Cerebellar nuclear complex (tissue), 1 donor: ENCODE results near the gene SEMA4D.
A peak's percentile ranks its signal among the peaks of the same experiment; 100 is the strongest.
"Not testable (repeated sequence)": the region's sequence is repeated elsewhere in the genome, so short reads cannot be mapped to it uniquely, and the experiment has no call there.

Experiments used
- DNase-seq, 2 experiments: peaks; one replicate each; lab custom pipeline; 2025; lab: John Stamatoyannopoulos, UW

SEMA4D gene

GRCh38 chr9:89352451-89352850 lies 145.5 kb downstream of the SEMA4D start:
- DNase-seq: no peak

- DNase-seq: no peak
Measured at GRCh38 chr9:89351584-89352300, 146.2 kb downstream of the SEMA4D start.

DNA sequence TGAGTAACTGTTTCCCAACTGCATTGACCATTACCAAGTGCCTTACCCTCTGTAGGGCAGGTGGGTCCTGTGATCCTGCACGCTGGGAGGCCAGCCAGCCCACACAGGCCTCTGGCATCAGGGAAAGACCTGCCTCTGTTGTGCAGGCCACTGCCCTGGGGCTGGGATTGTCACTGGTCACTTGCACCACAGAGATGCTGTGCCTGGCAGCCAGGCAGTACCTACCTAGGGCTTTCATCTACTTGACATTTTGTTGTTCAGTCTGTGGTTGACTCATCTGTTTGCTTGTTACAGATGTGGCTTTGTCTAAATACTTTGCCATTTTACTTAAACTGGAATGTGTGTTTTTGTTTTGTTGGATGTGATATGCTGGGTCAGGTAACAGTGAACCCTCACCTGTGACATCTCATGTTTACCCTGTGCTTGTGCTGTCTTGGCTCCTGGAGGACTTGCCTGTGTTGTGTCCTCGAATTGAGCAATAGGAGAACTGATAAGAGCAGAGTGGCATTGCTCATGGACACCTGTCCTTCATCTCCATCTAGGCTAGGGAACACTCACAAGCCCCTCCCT lies 146.8 kb downstream of the SEMA4D start:
- no peak for DNase-seq

DNA sequence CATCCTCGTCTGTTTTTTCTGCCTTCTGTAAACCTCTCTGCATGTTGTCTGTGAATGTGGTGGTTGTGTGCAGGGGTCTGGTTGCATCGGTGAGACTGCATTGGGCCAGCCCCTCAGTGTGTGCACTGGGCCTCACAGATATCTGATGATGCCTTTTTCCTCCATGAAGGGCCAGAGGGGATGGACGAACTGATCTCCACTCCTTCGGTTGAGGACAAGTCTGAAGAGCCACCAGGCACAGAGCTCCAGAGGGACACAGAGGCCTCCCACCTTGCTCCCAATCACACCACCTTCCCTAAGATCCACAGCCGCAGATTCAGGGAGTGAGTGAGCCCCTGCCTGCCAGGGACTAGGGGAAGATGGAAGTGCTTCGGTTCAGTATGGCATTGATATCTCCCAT lies 148.3 kb downstream of the SEMA4D start:
- no peak for DNase-seq

DNA sequence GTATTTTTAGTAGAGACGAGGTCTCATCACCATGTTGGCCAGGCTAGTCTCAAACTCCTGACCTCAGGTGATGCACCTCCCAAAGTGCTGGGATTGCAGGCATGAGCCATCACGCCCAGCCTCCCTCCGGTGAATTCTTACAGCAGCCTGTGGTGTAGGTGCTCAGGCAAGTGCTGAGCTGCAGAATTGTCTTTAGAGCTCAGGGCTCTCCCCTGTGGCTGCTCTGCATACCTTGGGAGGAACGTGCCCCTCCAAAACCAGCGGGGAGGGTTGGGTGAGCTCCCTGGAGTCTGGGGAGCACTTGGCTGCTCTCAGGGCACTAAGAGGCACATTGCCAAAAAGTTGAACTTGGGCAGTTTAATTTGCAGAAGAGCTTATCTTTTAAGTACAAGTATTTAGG lies 150.3 kb downstream of the SEMA4D start:
- no peak for DNase-seq

GRCh38 chr9:89346696-89347095 lies 151.2 kb downstream of the SEMA4D start:
- DNase-seq: no peak

DNA sequence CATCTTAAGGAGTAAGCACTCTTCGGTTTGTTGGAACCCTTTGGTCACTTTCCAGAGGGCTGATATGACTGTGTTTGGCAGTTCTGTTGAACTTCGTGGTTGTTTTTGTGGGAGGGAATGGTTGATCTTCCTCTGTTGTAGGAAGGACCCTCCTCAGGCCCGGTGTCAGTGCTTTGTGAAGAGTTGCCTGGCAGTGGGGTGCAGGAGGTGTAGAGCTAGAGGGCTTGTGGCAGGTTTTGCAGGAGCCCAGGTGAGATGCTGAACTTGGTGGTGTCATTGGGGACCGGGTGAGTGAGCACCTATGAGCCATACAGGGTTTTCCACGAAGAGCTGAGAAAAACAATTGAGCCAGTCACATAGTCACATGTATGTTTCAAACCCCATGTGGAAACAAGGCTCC lies 152.4 kb downstream of the SEMA4D start:
- DNase-seq: no peak

DNA sequence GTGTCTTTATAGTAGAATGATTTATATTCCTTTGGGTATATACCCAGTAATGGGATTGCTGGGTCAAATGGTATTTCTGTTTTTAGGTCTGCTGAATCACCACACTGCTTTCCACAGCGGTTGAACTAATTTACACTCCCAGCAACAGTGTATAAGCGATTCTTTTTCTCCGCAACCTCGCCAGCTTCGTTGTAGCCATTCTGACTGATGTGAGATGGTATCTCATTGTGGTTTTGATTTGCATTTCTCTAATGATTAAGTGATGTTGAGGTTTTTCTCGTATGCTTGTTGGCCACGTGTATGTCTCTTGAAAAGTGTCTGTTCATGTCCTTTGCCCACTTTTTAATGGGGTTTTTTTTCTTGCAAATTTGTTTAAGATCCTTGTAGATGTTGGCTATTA lies 154.1 kb downstream of the SEMA4D start:
- DNase-seq: not testable (repeated sequence)

GRCh38 chr9:89342948-89343347 lies 155.0 kb downstream of the SEMA4D start:
- DNase-seq: no peak

DNA sequence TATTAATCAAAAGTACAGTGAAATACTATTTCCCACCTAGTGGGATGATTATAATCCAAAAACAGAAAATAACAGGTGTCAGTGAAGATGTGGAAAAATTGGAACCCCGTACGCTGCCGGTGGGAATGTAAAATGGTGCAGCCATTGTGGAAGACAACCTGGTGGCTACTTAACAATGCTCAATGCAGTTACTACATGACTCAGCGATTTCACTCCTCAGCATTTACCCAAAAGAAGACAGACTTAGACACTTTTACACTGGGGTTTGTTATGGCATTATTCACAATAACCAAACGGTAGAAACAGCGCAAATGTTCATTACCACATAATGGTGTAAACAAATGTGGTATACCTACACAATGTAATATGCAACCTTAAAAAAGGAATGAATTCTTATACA lies 155.7 kb downstream of the SEMA4D start:
- DNase-seq: no peak

- DNase-seq: no peak
Measured at GRCh38 chr9:89340332-89340731, 157.6 kb downstream of the SEMA4D start.

DNA sequence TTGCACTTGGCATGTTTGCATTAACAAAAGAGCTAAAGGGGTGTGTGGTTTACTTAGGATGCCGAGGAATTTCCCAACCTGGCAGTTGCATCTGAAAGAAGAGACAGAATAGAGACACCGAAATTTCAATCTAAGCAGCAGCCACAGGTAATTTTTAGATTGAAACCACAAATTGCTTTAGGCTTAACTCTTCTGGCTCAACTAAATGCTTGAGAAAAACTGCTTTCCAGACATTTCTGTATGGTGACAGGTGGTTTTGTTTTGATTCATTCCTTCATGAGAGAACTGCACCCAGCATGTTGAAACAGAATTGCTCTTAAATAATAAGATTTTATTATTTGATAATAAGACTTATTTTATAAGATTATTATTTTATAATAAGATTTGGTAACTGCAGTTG lies 158.1 kb downstream of the SEMA4D start:
- DNase-seq: no peak

DNA sequence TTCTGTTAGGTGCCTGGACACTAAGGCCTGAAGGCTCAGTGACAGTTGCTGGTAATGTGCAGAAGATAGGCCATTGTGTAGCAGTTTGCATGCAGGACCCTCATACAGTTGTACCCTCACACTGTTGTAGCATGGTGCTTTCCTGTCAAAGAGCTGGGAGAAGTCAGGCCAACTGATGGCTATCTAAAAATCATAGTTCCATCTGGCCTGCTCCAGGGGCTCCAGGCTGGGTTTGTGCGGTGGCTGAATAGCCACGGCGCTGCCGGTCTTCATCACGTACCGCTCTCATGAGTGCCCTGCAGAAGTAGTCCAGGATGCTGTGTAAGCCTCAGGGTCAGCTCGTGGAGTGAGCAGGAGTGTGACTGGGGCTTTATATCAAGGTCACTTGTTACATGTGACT lies 167.4 kb downstream of the SEMA4D start:
- DNase-seq: no peak

- no peak for DNase-seq
Measured at GRCh38 chr9:89329917-89330316, 168.0 kb downstream of the SEMA4D start.

- no peak for DNase-seq
Measured at GRCh38 chr9:89328064-89328463, 169.8 kb downstream of the SEMA4D start.

- no peak for DNase-seq
Measured at GRCh38 chr9:89325733-89326132, 172.2 kb downstream of the SEMA4D start.

DNA sequence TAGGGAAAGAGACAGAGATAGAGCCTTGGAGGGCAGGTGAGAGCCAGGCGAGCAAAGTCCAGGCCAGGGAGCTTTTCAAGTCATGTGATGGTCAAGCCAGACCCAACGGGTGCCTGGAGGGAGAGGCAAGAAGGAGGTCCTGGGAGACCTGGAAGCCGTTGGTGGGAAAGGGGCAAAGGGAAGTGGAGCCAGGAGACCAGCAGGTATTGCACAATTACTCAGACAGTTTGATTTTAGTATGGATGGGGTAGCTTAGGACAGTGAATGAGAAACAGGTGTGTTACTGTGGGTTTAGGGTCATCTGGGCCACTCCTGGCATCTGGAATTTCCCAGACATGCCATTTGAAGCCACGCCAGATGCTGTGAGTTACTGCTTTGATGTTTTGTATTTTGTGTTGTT lies 174.5 kb downstream of the SEMA4D start:
- no peak for DNase-seq

- no peak for DNase-seq
Measured at GRCh38 chr9:89319015-89319905, 178.7 kb downstream of the SEMA4D start.

DNA sequence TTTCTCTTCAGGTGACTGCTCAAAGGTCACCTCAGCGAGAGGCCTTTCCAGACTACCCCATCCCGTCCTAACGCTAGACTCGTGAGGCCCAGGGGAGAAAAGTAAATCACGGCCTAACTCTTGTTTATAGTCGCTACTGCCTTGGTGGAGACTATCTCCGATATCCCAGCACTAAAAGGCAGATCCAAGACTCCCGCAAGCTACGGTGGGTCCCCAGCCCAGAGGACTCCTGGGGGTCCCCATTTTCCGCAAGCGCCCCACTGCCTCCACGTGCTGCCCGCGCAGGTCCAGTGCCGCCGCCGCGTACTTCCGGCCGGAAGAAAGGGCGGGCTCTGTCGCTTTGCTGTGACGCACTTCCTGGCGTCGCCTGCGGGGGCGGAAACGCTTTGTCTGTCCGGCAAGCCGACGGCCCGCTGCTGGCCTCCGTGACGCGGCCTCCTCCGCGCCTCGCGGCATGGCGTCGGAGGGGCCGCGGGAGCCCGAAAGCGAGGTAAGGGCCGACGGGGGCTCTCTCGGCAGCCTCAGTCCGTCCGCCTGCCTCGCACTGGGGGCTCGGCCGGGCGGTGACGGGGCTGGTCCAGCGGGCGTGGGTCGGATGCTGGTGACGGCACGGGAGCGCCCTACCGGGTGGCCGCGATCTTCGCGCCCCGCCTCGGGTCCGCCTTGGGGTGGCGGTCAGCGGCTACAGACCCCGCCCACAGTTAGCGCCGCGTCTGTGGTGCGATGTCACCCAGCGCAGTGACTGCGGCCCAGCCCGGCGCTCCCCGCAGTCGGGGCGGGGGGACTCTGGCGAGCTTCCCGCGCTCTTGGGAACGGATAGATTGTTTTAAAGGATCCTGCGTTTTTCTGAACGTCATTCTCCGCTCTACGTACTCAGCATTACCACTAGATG lies 179.5 kb downstream of the SEMA4D start, which contains the start of gene SECISBP2:
TSS of gene SECISBP2 (plus strand) at position 378 of the 892 bp plus-strand sequence. CDS start at position 455, 77 bp downstream.
- peak; percentile 77 to 94 for DNase-seq

- no peak for DNase-seq
Measured at GRCh38 chr9:89317282-89317681, 180.6 kb downstream of the SEMA4D start.

DNA sequence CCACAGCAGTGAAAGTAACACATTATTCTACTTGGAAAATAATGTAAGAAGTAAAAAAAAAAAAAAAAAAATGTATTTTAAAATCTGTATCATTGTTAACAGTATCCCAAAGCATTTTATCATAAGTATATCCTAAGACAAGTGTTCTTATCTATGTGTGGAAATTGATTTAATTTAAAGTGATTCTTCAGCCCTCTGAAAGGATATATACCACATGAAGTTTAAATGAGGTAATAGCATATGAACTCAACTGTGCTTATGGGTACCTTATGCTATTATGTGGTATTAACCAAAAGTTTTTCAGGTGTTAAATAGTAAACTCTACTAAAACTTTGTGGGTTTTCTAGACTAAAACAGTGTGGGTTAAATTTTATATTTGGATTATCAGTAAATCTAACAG lies 182.4 kb downstream of the SEMA4D start:
- no peak for DNase-seq

DNA sequence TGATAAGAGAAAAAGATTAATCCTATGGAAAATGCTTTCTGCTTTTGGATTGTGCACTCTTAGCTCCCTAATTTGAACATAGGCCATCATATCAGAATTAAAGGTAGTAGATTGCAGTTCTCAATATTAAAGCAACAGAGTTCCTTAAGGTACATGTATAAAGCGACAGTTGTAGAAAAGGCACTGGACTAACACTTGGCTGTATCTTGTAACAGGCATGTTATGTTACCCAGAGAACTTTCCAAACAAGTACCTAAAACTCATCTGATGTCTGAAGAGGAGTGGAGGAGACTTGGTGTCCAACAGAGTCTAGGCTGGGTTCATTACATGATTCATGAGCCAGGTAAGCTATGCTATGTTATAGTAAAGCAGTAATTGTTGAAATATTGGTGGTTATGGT lies 183.0 kb downstream of the SEMA4D start:
- no peak for DNase-seq
